ENCODE results near the gene RBM12.
"Not testable (repeated sequence)": the region's sequence is repeated elsewhere in the genome, so short reads cannot be mapped to it uniquely, and the experiment has no call there.

The RBM12 gene, protein sequence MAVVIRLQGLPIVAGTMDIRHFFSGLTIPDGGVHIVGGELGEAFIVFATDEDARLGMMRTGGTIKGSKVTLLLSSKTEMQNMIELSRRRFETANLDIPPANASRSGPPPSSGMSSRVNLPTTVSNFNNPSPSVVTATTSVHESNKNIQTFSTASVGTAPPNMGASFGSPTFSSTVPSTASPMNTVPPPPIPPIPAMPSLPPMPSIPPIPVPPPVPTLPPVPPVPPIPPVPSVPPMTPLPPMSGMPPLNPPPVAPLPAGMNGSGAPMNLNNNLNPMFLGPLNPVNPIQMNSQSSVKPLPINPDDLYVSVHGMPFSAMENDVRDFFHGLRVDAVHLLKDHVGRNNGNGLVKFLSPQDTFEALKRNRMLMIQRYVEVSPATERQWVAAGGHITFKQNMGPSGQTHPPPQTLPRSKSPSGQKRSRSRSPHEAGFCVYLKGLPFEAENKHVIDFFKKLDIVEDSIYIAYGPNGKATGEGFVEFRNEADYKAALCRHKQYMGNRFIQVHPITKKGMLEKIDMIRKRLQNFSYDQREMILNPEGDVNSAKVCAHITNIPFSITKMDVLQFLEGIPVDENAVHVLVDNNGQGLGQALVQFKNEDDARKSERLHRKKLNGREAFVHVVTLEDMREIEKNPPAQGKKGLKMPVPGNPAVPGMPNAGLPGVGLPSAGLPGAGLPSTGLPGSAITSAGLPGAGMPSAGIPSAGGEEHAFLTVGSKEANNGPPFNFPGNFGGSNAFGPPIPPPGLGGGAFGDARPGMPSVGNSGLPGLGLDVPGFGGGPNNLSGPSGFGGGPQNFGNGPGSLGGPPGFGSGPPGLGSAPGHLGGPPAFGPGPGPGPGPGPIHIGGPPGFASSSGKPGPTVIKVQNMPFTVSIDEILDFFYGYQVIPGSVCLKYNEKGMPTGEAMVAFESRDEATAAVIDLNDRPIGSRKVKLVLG

DNA sequence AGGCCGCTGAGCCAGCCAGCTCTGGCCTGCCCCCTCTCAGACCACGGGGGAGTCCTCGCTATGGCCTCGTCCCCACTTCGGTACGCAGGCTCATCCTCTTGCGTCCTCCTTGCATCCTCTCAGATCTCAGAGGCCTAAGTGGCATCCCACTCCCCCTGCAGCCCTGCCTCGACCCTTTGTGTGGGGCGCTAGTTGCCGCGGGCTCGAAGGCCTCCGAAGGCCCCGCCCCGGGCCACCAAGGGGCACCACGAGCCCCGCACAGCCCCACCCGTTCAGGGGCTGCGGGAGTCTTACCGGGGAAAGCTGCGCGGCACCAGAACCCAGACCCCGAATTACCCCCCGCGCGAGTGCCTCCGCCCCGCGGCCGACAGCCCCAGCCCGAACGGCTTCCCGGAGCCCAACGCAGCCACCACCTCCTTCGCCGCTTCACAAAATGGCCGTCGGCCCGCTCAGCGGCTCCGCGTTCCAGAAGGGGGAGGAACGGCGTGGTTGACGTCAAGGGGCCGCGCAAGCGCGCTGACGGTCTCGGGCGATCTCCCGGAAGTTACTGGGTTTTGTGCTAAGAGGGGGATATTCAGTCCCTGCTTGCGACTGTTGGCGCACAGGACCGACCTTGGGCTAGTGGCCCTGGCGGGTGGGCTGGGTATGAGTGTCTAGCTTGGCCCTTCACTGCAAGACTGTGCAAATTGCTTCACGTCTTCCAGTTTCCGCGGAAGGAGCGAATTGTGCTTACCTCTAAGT lies at the start of gene RBM12, which contains the start of gene CPNE1:
RBM12 (minus strand) TSS at position 435 of the 741 bp plus-strand sequence. CDS start 9,578 bp downstream, outside the sequence.
CPNE1 (minus strand) TSS at position 435 of the 741 bp plus-strand sequence. CDS start 31,977 bp downstream, outside the sequence.
- peak; percentile 33 to 96 (median 90) for DNase-seq

DNA sequence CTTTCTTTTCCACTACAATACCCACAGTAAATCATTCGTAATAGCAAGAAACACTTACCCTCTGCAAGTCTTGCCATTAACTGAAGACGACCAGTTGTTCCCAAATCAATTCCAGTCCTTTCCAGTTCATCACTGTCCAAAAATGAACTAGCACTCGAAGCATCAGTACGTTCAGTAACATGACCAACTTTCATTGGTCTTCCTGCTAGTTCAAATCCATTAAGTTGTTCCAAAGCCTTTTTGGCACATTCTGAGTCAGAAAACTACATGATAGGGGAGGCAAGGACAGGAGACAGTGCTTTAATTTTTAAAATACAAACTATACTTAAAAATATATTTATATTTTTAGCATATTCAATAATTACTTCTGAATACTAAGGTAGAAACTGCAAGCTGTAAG lies 49.4 kb upstream of the RBM12 start:
- DNase-seq = no peak

DNA sequence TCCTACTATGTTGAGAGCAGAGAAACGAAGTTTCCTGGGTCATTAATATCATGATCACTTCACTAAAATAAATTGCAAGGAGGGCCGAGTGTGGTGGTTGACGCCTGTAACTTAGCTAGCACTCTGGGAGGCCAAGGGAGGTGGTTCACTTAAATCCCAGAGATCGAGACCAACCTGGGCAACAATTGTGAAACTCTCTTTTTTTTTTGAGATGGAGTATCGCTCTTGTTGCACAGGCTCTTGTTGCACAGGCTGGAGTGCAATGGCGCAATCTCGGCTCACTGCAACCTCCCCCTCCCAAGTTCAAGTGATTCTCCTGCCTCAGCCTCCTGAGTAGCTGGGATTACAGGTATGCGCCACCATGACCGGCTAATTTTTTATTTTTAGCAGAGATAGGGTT lies 48.4 kb upstream of the RBM12 start:
- not testable (repeated sequence) for DNase-seq

DNA sequence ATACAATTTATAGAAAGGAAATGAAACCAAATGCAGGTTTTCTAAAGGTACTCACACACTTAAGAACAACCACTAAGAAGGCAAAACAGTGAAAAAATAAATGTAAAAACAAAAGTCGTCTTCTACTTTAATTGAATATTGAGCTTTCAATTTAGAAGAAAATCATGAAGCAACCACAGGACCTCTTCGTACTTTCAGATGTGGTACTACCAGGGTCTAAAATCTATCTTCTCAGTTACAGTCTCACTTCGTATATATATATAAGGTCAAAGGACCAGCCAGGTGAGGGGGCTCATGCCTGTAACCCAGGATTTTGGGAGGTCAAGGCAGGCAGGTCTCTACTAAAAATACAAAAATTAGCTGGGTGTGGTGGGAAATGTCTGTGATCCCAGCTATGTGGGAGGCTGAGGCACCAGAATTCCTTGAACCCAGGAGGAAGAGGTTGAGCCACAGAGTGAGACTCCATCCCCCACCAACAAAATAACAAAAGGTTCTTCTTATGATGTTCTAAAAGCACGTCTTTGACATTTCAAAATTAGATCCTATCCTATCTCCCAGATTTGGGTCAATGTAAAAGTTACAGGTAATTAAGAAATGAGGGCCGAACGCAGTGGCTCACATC lies 47.0 kb upstream of the RBM12 start:
- DNase-seq = no peak

DNA sequence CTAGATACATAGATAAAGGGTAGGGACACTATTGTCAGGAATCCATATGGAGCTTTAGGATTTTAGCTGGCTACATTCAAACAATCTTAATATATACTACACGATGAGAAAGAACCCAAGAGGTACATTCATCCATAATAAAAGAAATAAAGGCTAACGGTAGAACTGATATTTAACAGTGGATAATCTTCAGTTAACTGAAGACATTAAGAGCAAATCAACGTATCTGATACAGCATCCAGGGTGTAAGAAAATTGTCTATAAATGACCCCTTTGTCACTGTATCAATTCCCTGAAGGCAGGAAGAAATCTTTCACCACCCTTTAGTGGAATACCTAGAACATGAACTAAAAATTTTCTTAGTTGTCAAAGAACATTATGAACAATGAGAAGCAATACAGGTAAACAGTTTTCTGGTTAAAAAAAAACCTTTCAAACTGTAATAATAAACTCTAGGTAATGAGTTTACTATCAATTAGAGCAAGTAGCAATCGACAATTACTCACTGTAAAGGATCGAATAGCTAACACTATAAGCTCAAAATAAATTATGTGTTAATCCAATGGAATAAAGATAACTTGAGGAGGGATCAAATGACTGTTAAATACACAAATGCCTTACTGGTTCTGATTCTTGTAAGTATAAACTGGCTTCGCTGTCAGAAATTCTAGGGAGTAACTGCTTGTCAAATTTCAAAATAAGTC lies 46.3 kb upstream of the RBM12 start:
- DNase-seq = no peak

DNA sequence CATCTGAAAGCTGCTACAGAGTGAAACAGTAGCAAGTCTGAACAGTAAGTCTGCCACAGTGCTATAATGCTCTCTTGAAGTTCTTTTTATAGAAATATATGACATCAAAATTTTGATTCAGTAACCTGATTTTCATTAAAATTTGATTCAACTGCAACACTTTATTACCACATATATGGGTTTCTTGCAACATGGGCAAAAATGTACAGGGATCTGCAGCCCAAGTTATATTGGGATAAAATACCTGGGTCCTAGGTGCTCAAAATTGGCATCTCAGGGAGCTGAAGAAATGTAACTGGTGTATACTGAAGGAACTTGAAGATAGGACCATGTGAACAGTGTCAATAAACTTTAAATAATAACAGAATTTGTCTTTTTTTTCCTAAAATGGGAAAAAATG lies 45.3 kb upstream of the RBM12 start:
- no peak for DNase-seq

DNA sequence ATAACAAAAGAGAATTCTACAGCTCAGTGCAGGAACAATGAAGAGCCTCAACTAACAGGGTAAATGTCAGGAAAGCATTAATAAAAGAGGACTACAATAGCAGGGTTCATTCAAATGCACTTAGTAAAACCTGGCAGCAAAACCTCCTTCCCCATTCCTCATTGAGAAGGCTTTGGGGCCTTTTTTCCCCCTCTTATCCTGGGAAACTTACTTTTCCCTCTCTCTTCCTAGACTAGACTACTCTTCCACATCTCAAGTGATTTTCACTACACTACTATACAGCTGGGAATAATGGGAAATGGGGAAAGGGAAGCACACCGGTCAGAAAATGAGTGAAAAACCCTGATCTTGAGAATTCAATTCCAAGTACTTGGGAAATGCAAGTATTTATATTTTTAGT lies 44.6 kb upstream of the RBM12 start:
- DNase-seq = no peak

DNA sequence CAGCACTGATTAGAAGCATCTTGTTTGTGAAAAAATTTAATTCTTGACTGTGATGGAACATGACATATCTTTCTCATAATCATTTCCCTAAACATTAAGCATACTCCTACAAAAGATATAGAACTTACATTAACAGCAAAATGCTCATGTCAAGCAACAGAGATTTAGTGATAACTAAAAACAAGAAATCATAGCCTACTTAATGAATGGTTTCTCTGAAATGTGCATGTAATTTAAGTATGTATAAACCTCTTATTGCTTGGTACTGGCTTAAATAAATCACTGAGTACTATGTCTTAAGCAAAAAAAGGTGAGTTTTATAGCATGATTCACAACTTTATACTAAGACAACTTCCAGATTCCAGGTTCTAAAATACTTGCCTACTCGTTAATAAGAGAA lies 43.8 kb upstream of the RBM12 start:
- no peak for DNase-seq

DNA sequence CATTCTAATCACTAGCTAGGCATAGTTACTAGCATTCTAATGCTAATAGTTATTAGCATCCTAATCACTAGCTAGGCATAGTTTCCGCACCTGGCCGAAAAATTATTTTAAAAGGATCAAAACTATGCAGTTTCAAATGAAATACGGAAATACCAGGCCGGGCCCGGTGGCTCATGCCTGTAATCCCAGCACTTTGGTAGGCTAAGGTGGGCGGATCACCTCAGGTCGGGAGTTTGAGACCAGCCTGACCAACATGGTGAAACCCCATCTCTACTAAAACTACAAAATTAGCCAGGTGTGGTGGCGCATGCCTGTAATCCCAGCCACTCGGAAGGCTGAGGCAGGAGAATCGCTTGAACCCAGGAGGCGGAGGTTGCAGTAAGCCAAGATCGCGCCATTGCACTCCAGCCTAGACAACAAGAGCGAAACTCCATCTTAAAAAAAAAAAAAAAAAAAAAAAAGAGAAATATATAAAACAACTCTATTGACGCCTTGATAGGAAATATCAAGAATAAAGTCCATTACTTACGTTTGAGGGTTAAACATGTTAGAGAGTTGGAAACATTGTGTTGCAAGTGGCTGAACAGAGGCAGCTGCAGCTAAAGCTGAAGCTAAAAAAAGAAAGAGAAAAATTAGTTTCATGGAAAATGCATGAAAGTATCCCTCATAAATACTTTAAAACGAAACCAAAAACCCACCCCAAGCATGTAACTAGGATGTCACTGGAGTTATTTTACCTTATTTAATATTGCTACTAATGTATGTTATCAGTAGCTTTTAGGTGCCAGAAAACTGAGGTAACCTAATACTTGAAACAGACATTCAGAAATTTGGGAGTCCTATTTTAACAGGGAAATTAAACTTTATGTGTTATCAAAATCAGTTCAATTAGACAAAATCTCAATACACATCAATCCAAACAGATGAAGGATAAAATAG lies 42.2 kb upstream of the RBM12 start:
- DNase-seq = not testable (repeated sequence)

DNA sequence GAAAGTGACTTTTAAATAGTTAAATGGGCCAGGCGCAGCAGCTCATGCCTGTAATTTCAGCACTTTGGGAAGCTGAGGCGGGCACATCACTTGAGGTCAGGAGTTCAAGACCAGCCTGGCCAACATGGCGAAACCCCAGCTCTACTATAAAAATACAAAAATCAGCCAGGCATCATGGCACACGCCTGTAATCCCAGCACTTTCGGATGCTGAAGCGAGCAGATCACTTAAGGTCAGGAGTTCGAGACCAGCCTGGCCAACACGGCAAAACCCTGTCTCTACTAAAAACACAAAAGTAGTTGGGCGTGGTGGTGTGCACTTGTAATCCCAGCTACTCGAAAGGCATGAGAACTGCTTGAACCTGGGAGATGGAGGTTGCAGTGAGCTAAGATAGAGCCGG lies 41.2 kb upstream of the RBM12 start:
- not testable (repeated sequence) for DNase-seq

DNA sequence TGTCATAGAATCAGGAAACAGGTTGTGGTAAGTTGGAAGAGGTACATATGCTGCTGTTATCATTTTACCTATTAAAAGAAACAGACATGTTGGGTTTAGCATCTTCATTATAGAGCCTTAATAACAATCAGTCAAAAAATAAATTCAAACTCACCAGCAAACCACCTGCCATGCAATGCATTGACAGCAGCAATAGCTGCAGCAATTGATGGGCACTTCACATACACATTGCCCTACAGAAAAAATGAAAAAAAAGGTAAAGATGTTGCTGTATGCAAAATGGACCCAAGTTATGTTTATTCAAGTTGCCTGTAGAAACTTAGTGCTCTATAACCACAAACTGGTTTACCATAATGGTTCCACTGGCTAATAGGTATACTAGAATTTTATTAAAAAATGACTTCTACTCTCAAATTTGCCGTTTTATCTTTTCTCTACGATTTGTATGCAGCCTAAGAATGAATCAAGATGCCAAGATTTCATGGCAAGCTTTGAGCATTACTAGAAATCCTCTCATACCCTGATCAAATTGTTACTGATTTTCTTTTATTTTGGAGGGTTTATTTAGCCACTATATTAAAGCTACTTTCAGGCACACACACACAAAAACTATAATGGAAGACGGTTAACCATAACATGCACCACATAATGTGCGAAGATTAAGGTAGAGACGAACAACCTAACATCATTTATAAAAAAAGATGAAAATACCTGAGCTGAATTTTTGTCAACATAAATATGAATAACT lies 40.0 kb upstream of the RBM12 start:
- no peak for DNase-seq

DNA sequence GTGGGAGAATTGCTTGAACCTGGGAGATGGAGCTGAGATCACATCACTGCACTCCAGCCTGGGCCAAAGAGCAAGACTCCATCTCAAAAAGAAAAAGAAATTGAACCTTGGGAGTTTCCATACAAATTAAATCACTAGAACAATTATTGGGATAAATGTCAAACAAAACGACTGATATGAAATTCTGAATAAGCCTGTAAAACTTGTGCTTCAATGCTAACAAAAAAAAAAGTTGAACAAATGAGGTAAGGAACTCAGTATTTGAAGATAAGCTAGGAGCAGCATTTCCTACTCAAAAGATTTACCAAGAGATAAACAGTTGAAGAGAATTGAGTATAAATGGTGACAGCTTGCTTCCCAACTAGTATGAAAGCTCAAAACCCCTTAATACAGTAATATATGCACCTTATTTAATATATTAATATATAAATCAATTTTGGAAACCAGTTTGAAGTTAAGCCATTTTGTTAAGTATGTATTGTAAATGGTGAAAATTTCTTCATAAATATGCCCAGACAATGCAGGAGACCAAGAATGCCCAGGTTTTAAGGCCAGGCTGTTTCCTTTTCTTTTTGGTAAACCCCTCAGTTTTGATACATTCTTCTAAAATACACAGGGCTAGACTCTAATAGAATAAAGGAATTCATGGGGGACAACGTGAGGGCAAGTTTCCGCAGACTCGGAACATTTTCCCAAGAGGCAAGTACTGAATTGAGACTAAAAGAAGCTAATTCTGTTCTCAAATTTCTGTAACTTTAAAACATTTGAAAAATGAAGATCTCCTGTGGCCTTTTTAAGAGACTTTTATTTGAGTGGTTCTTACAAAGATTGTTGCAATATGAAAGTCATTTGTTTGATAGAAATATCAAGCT lies 38.4 kb upstream of the RBM12 start:
- DNase-seq = no peak

DNA sequence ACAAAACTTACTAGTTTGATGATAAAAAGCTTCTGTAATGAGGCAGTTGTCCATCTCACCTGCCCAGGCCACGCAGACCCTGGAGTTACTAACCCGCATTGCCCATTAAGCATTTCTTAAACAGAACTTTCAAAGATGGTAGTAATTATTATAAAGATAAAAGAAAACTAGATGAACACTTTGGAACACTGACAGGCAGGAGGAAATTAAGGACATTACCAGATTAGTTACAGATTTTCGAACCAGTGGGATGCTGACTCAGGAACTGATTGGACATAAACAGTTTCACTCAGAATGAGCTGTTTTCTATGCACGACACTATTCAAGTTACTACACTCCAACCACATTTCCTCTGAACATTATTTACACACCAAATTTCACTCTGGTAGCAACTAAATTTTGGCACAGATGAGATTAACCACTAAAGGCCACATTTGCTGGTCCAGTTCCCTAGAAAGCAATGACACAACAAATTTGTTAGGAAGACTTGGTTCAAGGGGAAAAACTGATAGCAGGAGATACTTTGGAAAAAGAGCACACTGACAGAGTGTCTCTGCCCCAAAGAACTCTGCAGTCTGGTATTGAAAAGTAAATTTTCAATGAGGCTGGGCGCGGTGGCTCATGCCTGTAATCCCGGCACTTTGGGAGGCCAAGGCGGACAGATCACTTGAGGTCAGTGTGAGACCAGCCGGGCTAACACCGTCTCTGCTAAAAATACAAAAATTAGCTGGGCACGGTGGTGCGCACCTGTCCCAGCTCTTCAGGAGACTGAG lies 37.5 kb upstream of the RBM12 start:
- no peak for DNase-seq

DNA sequence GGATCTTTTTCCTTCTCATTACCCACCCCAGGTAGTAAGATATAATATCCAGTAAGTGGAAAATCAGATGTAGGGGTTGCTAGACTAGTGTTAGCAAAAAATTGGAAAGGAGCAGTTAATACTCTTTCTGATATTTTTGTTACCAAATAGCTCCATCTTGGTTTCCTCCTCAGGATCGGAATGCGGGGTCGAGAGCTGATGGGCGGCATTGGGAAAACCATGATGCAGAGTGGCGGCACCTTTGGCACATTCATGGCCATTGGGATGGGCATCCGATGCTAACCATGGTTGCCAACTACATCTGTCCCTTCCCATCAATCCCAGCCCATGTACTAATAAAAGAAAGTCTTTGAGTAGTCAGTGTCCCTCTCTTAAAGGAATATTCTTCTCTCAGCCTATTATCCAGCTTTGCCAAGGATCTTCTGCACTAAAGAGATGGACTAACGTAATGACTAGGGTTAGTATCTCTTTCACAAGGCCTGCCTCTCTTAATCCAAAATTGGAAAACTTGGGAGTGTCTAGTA lies 36.0 kb upstream of the RBM12 start:
- no peak for DNase-seq

DNA sequence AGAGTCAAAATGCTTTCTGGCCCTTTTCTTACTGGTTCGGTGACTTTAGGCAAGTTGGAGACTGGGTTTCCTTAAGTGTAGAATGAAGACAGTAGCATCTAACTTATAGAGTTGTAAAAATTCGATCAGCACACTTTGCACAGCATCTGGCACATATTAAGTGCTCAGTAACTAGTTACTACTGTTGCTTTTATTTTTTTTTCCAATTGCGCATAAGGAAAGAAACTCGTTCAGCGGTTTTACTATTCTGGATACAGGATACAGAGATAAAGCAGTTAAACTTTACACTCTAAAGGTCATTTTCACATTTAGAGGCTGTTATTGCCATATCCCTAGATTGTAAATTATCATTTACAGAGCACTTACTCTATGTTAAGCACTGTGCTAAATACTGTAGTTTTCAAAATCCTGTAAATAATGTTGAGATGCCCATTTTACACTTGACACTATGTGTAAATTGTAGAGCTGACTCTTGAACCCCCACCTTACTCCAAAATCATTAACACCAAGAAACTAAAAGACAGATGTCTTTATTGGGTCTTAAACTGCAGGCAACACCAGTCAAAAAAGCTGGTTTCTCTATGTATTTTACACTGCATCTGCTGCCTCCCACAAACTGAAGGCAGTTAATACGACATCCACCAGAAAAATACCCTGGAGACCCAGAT lies 35.4 kb upstream of the RBM12 start:
- DNase-seq = no peak

DNA sequence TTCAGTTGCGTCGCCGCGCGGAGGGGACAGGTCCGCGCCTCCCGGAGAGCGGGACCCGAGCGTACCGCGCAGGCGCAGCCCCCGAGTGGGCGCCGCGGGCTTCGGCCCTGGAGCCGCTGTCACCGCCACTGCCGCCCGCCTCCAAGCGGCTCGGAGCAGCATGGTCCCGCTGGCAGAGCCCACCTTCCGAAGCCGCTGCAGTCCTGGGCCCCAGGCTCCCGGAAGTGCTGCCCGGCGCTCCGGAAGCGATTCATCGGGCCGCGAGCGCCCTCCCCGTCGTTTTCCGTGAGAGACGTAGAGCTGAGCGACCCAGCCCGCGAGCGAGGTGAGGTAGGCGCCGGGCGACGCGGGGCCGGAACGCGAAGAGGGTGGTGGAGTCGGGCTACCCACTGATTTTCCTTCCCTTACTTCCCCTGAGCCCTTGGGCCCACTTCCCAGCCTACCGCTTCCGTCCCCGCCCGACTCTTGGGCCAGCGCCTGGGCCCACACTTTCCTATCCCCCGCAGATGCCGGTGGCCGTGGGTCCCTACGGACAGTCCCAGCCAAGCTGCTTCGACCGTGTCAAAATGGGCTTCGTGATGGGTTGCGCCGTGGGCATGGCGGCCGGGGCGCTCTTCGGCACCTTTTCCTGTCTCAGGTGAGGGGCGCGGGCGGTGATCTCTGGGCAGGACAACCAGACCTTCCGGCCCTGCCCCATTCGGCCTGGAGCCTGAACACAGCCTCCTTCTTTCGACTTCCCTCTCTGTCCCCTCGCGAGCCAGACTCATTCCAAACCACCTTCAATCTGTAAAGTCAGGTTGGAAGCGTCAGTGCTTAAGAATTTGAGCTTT lies 34.6 kb upstream of the RBM12 start, which contains the start of the genes NFS1 and ROMO1:
NFS1 (minus strand) TSS at position 226 of the 830 bp plus-strand sequence; CDS start at position 162, 64 bp downstream.
ROMO1 (plus strand) TSS at position 279 of the 830 bp plus-strand sequence; CDS start at position 507, 228 bp downstream.
- DNase-seq = peak; percentile 20 to 88 (median 71)
